GM23248 (cell line): ENCODE results near the gene HHIPL1.

Source experiments
- EZH2 ChIP-seq: fragments of 200-600 bp; sonication (generic); IDR thresholded peaks from 2 replicates; pipeline ENCODE4 v1.6.1; 2018; ENCODE audit warnings: antibody characterized with exemption, mild to moderate bottlenecking; ENCODE audit not compliant: insufficient read depth, poor library complexity, severe bottlenecking
- EZH2phosphoT487 ChIP-seq: fragments of 200-600 bp; sonication (generic); IDR thresholded peaks from 2 replicates; pipeline ENCODE4 v1.6.1; 2018; ENCODE audit warnings: antibody characterized with exemption, moderate library complexity, mild to moderate bottlenecking, low read depth; ENCODE audit not compliant: insufficient read depth

- TF ChIP-seq EZH2, result no peak
- no peak for TF ChIP-seq EZH2phosphoT487
Measured at GRCh38 chr14:99664058-99664936, 19.4 kb downstream of the HHIPL1 start.
